ENCODE measurements around the gene TEX19. TPM values are rescaled to one million over a fixed set of nuclear protein-coding genes. Genes with fewer than 3 reads are reported as not detected.

Gene TEX19
- total and polyA plus RNA-seq, 2 experiments from 2014 or later: 0.10 to 0.66 TPM

GRCh38 chr17:82386255-82386831, 27.3 kb downstream of the TEX19 start:
- Histone ChIP-seq H2AFZ (no peak overlapping the region), H3F3A (replicated peaks; ENCODE audit: low read depth) (no peaks in the 10 kb centered on the region), H3K36me3 (ENCODE audit: insufficient read depth) (no peaks in the 10 kb centered on the region), H3K27ac (ENCODE audit: low read depth) (no peak overlapping the region), H3K4me3 (no peak overlapping the region), H4K20me1 (replicated peaks; ENCODE audit: insufficient read depth) (no peaks in the 10 kb centered on the region), H3K4me2 (no peak overlapping the region), H3K79me2 (replicated peaks; ENCODE audit: insufficient read depth) (no peaks in the 10 kb centered on the region), H3K4me1 (ENCODE audit: insufficient read depth) (no peaks in the 10 kb centered on the region), H3K9me2 (ENCODE audit: insufficient read depth) (no peaks in the 10 kb centered on the region), H3K27me3 (ENCODE audit: insufficient read depth) (no peaks in the 10 kb centered on the region)
- H3K9me3 Mint-ChIP-seq: no peaks in the 10 kb centered on the region
- H3K27me3 Mint-ChIP-seq (ENCODE audit: insufficient read depth, low read depth, poor library complexity): peaks cover 12% of the 10 kb centered on the region
- H3K4me3 Mint-ChIP-seq: no peak overlapping the region
- DNase-seq (ENCODE audit: low spot score): no peak
- no peak for ATAC-seq
- H3K4me1 Mint-ChIP-seq: peaks cover 6% of the 10 kb centered on the region
- H3K36me3 Mint-ChIP-seq (ENCODE audit: low read depth): no peaks in the 10 kb centered on the region
- no peak for TF ChIP-seq CREB1 (CRISPR knock-in tag; IDR thresholded peaks at IDR 0.05; ENCODE audit: low read depth)
- H3K27ac Mint-ChIP-seq: no peak overlapping the region

- Histone ChIP-seq H2AFZ (no peak overlapping the region), H3K36me3 (ENCODE audit: insufficient read depth) (no peaks in the 10 kb centered on the region), H3K4me3 (no peak overlapping the region), H3K4me1 (ENCODE audit: insufficient read depth) (no peaks in the 10 kb centered on the region), H3K4me2 (no peak overlapping the region), H3K79me2 (replicated peaks; ENCODE audit: insufficient read depth) (no peaks in the 10 kb centered on the region), H3F3A (replicated peaks; ENCODE audit: low read depth) (no peaks in the 10 kb centered on the region), H4K20me1 (replicated peaks; ENCODE audit: insufficient read depth) (no peaks in the 10 kb centered on the region), H3K27me3 (ENCODE audit: insufficient read depth) (no peaks in the 10 kb centered on the region), H3K27ac (ENCODE audit: low read depth) (no peak overlapping the region), H3K9me2 (ENCODE audit: insufficient read depth) (no peaks in the 10 kb centered on the region)
- Mint-ChIP-seq H3K9me3 (no peaks in the 10 kb centered on the region), H3K27ac (no peak overlapping the region), H3K4me1 (peaks cover 6% of the 10 kb centered on the region), H3K4me3 (no peak overlapping the region), H3K36me3 (ENCODE audit: low read depth) (no peaks in the 10 kb centered on the region; the same call in 2 of the 3 replicates), H3K27me3 (ENCODE audit: insufficient read depth, low read depth, poor library complexity) (peaks cover 7% of the 10 kb centered on the region)
- ATAC-seq (no peak), DNase-seq (ENCODE audit: low spot score) (no peak)
- TF ChIP-seq CREB1 (CRISPR knock-in tag; IDR thresholded peaks at IDR 0.05; ENCODE audit: low read depth): no peak
- TF ChIP-seq EZH2phosphoT487 (IDR thresholded peaks at IDR 0.05; ENCODE audit: unreplicated experiment): no peak
- TF ChIP-seq ZNF331 (CRISPR knock-in tag; IDR thresholded peaks at IDR 0.05; ENCODE audit: low read depth): no peak
- TF ChIP-seq ZNF462 (CRISPR knock-in tag; IDR thresholded peaks at IDR 0.05): no peak
- no peak for TF ChIP-seq POLR2AphosphoS5 (IDR thresholded peaks at IDR 0.05; ENCODE audit: low read depth)
- TF ChIP-seq ETS1 (IDR thresholded peaks at IDR 0.05): no peak
- TF ChIP-seq ZNF114 (CRISPR knock-in tag; IDR thresholded peaks at IDR 0.05): no peak
- no peak for TF ChIP-seq EZH2 (IDR thresholded peaks at IDR 0.05; ENCODE audit: low read depth, unreplicated experiment)
- TF ChIP-seq JUNB (IDR thresholded peaks at IDR 0.05; ENCODE audit: unreplicated experiment): no peak
- no peak for TF ChIP-seq STAT1 (IDR thresholded peaks at IDR 0.05; ENCODE audit: unreplicated experiment)
Observed at GRCh38 chr17:82386881-82387704, 28.0 kb downstream of the TEX19 start.

Data from GM23338 (cell line).